Neuronal stem cell (in vitro differentiated cells): ENCODE measurements around the gene SLAIN2.

ENCODE experiments used
- DNase-seq: peaks from one replicate; pipeline ENCODE4 v3.0.0-alpha.2; 2013; ENCODE audit warnings: low spot score
- H2AFZ ChIP-seq: one replicate; pipeline ENCODE4 v1.6.1; 2013; ENCODE audit warnings: mild to moderate bottlenecking, low read length, inconsistent platforms
- H2AK5ac ChIP-seq: 2 replicates; pipeline ENCODE4 v1.6.1; 2013; ENCODE audit warnings: low read depth, mild to moderate bottlenecking, inconsistent platforms, low read length, moderate library complexity, mixed read lengths
- H2BK120ac ChIP-seq: 2 replicates; pipeline ENCODE4 v1.6.1; 2013; ENCODE audit warnings: low read depth, mild to moderate bottlenecking, inconsistent platforms, low read length, moderate library complexity, mixed read lengths
- H2BK12ac ChIP-seq: one replicate; pipeline ENCODE4 v1.6.1; 2013; ENCODE audit warnings: low read length, inconsistent platforms
- H2BK15ac ChIP-seq: 2 replicates; pipeline ENCODE4 v1.6.1; 2013; ENCODE audit warnings: mild to moderate bottlenecking, low read length, inconsistent platforms, mixed read lengths
- H2BK5ac ChIP-seq: one replicate; pipeline ENCODE4 v1.6.1; 2013; ENCODE audit warnings: inconsistent platforms, mild to moderate bottlenecking, low read length, moderate library complexity
- H3K14ac ChIP-seq: one replicate; pipeline ENCODE4 v1.6.1; 2013; ENCODE audit warnings: low read length, inconsistent platforms
- H3K18ac ChIP-seq: 2 replicates; pipeline ENCODE4 v1.6.1; 2013; ENCODE audit warnings: low read length, inconsistent platforms
- H3K23ac ChIP-seq: 2 replicates; pipeline ENCODE4 v1.6.1; 2013; ENCODE audit warnings: low read depth, mild to moderate bottlenecking, mixed read lengths, low read length, inconsistent platforms; ENCODE audit not compliant: poor library complexity
- H3K27ac ChIP-seq: replicated peaks from 3 replicates; pipeline ENCODE4 v1.5.1; 2013; ENCODE audit warnings: low read length, inconsistent platforms
- H3K27me3 ChIP-seq, 3 experiments: 2 replicates each; pipeline ENCODE4 v1.6.1; 2013; ENCODE audit warnings: low read length in 3 of 3, mild to moderate bottlenecking in 2 of 3, inconsistent platforms in 1 of 3, low read depth in 1 of 3, mixed read lengths in 1 of 3, moderate library complexity in 1 of 3; ENCODE audit not compliant: control insufficient read depth in 3 of 3, insufficient read depth in 3 of 3
- H3K36me3 ChIP-seq, 2 donors: replicated peaks in 1 of 2; 2 replicates each; pipeline ENCODE4 v1.6.1; 2013; ENCODE audit warnings: low read length in 2 of 2; ENCODE audit not compliant: control insufficient read depth in 2 of 2, insufficient read depth in 2 of 2
- H3K4ac ChIP-seq: 2 replicates; pipeline ENCODE4 v1.6.1; 2013; ENCODE audit warnings: inconsistent platforms, mild to moderate bottlenecking, low read length, moderate library complexity
- H3K4me1 ChIP-seq, 2 donors: 1 replicate in 1 of 2; 2 replicates in 1 of 2; pipeline ENCODE4 v1.6.1; 2013; ENCODE audit warnings: low read length in 2 of 2, low read depth in 1 of 2; ENCODE audit not compliant: control insufficient read depth in 2 of 2, insufficient read depth in 1 of 2
- H3K4me2 ChIP-seq: one replicate; pipeline ENCODE4 v1.6.1; 2013; ENCODE audit warnings: mild to moderate bottlenecking, low read length, inconsistent platforms; ENCODE audit not compliant: insufficient read depth, poor library complexity, severe bottlenecking
- H3K4me3 ChIP-seq, 2 donors: 2 replicates each; pipeline ENCODE4 v1.5.1; 2013; ENCODE audit warnings: low read length in 2 of 2, mild to moderate bottlenecking in 2 of 2, inconsistent platforms in 1 of 2, moderate library complexity in 1 of 2
- H3K79me1 ChIP-seq: one replicate; pipeline ENCODE4 v1.6.1; 2013; ENCODE audit warnings: low read depth, mild to moderate bottlenecking, inconsistent platforms, low read length, moderate library complexity
- H3K9ac ChIP-seq: one replicate; pipeline ENCODE4 v1.6.1; 2013; ENCODE audit warnings: mild to moderate bottlenecking, low read depth, low read length, inconsistent platforms; ENCODE audit not compliant: poor library complexity
- H3K9me3 ChIP-seq, 2 donors: replicated peaks in 1 of 2; 2 replicates each; pipeline versions ENCODE3 to v1.6.1; 2013; ENCODE audit warnings: low read length in 2 of 2, mild to moderate bottlenecking in 2 of 2, inconsistent platforms in 1 of 2, low read depth in 1 of 2, mixed read lengths in 1 of 2, moderate library complexity in 1 of 2; ENCODE audit not compliant: control insufficient read depth in 2 of 2, insufficient read depth in 1 of 2
- H4K8ac ChIP-seq: one replicate; pipeline ENCODE4 v1.6.1; 2013; ENCODE audit warnings: low read depth, mild to moderate bottlenecking, inconsistent platforms, low read length, moderate library complexity
- H4K91ac ChIP-seq: one replicate; pipeline ENCODE4 v1.6.1; 2013; ENCODE audit warnings: low read length, low read depth, mild to moderate bottlenecking, inconsistent platforms; ENCODE audit not compliant: poor library complexity
- WGBS, 2 donors: extraction: QIAGEN DNeasy Blood & Tissue Kit; methylation state at CpG; one replicate each; pipeline ENCODE4 v1.1.7; 2013; ENCODE audit warnings: missing lambda C conversion rate in 2 of 2, mixed read lengths in 1 of 2; ENCODE audit not compliant: insufficient read length in 2 of 2, insufficient replicate concordance in 1 of 2; ENCODE audit errors: extremely low coverage in 2 of 2; 5-methylcytosine and 5-hydroxymethylcytosine counted together

SLAIN2 gene

DNA sequence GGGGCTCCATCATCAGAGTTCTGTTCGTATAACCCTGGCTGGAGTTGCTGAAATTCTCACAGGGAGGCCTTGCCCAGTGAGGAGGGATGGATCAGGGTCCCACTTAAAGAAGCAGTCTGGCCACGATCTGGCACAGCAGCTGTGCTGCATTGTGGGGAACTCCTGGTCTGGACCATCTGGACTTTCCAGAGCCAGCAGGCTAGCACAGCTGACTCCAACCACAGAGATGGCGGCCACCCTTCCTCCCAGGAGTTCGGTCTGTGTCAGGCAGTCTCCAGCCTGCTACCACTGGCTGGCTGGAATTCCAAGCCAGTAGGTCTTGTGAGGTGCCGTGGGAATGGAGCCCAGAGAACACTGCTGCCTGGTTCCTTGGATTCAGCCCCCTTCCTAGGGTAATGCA lies 62.0 kb downstream of the SLAIN2 start:
- H3K9me3 ChIP-seq: peaks cover 0 to 5% of the 10 kb centered on the region in 2 donors
- no CpG with 5 or more reads among the region's 5 CpGs for WGBS, 2 donors
- H4K8ac ChIP-seq: no peak overlapping the region
- H2BK12ac ChIP-seq: no peak overlapping the region
- H4K91ac ChIP-seq: no peak overlapping the region
- H2BK120ac ChIP-seq: no peak overlapping the region
- no peaks in the 10 kb centered on the region for H3K79me1 ChIP-seq
- H2AFZ ChIP-seq: no peak overlapping the region
- H3K23ac ChIP-seq: no peak overlapping the region
- H3K36me3 ChIP-seq: peaks cover 7 to 15% of the 10 kb centered on the region in 2 donors
- DNase-seq: no peak
- H2BK15ac ChIP-seq: no peak overlapping the region
- H3K4me1 ChIP-seq: no peaks in the 10 kb centered on the region
- no peak overlapping the region for H2AK5ac ChIP-seq
- H3K4ac ChIP-seq: no peak overlapping the region
- H3K4me3 ChIP-seq: no peak overlapping the region
- H3K9ac ChIP-seq: no peak overlapping the region
- H3K18ac ChIP-seq: no peak overlapping the region
- H3K27me3 ChIP-seq: no peaks in the 10 kb centered on the region
- no peak overlapping the region for H3K27ac ChIP-seq
- no peak overlapping the region for H2BK5ac ChIP-seq
- H3K4me2 ChIP-seq: no peak overlapping the region
- no peak overlapping the region for H3K14ac ChIP-seq

DNA sequence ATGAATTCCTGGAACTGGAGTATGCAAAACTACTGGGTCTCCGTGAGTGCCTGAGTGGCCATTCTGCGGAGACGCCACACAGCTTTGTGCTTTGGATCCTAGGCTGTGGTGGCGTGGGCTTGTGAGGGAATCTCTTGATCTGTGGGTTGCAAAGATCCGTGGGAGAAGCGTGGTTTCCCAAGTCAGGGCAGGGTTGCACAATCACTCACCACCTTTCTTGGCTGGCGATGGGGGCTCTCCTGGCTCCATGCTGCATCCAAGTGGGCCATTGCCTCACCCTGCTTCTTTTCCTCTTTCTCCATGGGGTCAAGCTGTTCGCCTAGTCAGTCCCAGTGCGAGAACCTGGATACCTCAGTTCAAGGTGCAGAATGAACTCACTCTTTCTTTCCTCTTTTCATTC lies 62.5 kb downstream of the SLAIN2 start:
- H2BK5ac ChIP-seq: no peak overlapping the region
- no peak overlapping the region for H4K91ac ChIP-seq
- no peak overlapping the region for H2BK15ac ChIP-seq
- no peak overlapping the region for H3K4ac ChIP-seq
- no peak overlapping the region for H3K27ac ChIP-seq
- no peak overlapping the region for H2BK120ac ChIP-seq
- H3K4me2 ChIP-seq: no peak overlapping the region
- no peaks in the 10 kb centered on the region for H3K4me1 ChIP-seq
- no peak overlapping the region for H3K4me3 ChIP-seq
- no peak overlapping the region for H2AFZ ChIP-seq
- peaks cover 7 to 19% of the 10 kb centered on the region in 2 donors for H3K36me3 ChIP-seq
- no peaks in the 10 kb centered on the region for H3K27me3 ChIP-seq
- no peak overlapping the region for H2AK5ac ChIP-seq
- no peaks in the 10 kb centered on the region for H3K79me1 ChIP-seq
- no peak for DNase-seq
- H3K14ac ChIP-seq: no peak overlapping the region
- H3K18ac ChIP-seq: no peak overlapping the region
- H3K9me3 ChIP-seq: peaks cover 0 to 6% of the 10 kb centered on the region in 2 donors
- H3K23ac ChIP-seq: no peak overlapping the region
- no CpG with 5 or more reads among the region's 9 CpGs for WGBS, 2 donors
- no peak overlapping the region for H2BK12ac ChIP-seq
- H3K9ac ChIP-seq: no peak overlapping the region
- no peak overlapping the region for H4K8ac ChIP-seq

DNA sequence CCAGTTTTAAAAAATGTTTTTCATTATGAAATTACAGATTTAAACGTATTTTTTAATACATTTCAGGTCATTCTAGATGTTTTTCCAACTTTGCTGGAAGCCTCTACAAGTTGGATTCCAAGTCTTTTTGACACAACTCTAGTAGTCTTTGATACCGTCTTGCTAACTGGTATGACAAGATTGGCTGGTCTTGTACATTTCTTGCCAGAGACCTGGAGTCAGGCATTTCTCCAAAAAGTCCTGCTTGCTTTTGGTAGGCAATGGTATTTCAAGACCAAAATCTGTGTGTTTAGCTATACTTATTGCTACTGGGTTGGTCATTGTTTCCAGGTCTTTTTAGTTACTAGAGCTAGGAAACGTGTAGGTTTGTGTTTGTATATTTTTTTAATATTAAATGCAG lies 64.6 kb downstream of the SLAIN2 start:
- Histone ChIP-seq H3K36me3 (peaks cover 10 to 37% of the 10 kb centered on the region in 2 donors), H3K9me3 (peaks cover 3 to 4% of the 10 kb centered on the region in 2 donors), H2BK15ac (no peak overlapping the region), H3K18ac (no peak overlapping the region), H2AFZ (no peak overlapping the region), H2BK120ac (no peak overlapping the region), H2BK5ac (no peak overlapping the region), H3K4me1 (peaks cover 0 to 4% of the 10 kb centered on the region in 2 donors), H3K14ac (no peak overlapping the region), H3K27me3 (no peaks in the 10 kb centered on the region), H3K9ac (no peak overlapping the region), H3K4me2 (no peak overlapping the region), H2AK5ac (no peak overlapping the region), H3K4ac (no peak overlapping the region), H3K4me3 (no peak overlapping the region), H3K23ac (no peak overlapping the region), H3K79me1 (peaks cover 3% of the 10 kb centered on the region), H4K8ac (no peak overlapping the region), H4K91ac (no peak overlapping the region), H3K27ac (no peak overlapping the region), H2BK12ac (no peak overlapping the region)
- no peak for DNase-seq
- no CpG with 5 or more reads among the region's 3 CpGs for WGBS, 2 donors

DNA sequence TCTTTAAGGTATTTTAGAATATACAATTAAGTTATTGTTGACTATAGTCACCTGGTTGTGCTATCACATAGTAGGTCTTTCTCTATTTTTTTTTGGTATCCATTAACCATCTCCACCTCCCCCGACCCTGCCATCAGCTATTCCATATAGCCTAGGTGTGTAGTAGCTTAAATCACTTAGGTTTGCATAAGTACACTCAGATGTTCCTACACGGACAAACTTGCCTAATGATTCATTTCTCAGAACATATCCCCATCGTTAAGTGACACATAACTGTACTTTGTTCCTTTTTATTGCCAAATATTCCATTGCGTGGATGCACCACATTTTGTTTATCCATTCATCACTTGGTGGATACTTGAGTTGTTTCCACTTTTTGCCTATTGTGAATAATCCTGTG lies 67.9 kb downstream of the SLAIN2 start:
- no peak overlapping the region for H2BK15ac ChIP-seq
- H3K4me3 ChIP-seq: no peak overlapping the region
- H3K27ac ChIP-seq: no peak overlapping the region
- H3K36me3 ChIP-seq: peaks cover 3 to 27% of the 10 kb centered on the region in 2 donors
- H3K79me1 ChIP-seq: peaks cover 3% of the 10 kb centered on the region
- no peak overlapping the region for H3K23ac ChIP-seq
- WGBS, 2 donors: no CpG with 5 or more reads among the region's 4 CpGs
- no peak overlapping the region for H4K91ac ChIP-seq
- no peak overlapping the region for H3K18ac ChIP-seq
- no peak overlapping the region for H4K8ac ChIP-seq
- DNase-seq: no peak
- H3K9ac ChIP-seq: no peak overlapping the region
- no peak overlapping the region for H3K4me2 ChIP-seq
- H3K4ac ChIP-seq: no peak overlapping the region
- no peak overlapping the region for H2AK5ac ChIP-seq
- H2AFZ ChIP-seq: no peak overlapping the region
- peaks cover 3 to 6% of the 10 kb centered on the region in 2 donors for H3K9me3 ChIP-seq
- no peaks in the 10 kb centered on the region for H3K27me3 ChIP-seq
- no peak overlapping the region for H2BK120ac ChIP-seq
- H3K4me1 ChIP-seq: peaks cover 0 to 4% of the 10 kb centered on the region in 2 donors
- H2BK5ac ChIP-seq: no peak overlapping the region
- H2BK12ac ChIP-seq: no peak overlapping the region
- H3K14ac ChIP-seq: no peak overlapping the region
